ENCODE data around the gene GRAMD1B.
A peak's percentile ranks its signal among the peaks of the same experiment; 100 is the strongest.

GRAMD1B gene

GRCh38 chr11:123580137-123580536 is 150.1 kb downstream of the GRAMD1B start:
- H3K4me3 ChIP-seq (replicated peaks; ENCODE audit: low read depth, low read length): no peak overlapping the region
- TF ChIP-seq CTCF (IDR thresholded peaks at IDR 0.05; ENCODE audit: low read length, missing control alignments): no peak
- DNase-seq (ENCODE audit: low read depth): no peak

- H3K4me3 ChIP-seq (replicated peaks; ENCODE audit: low read depth, low read length): no peak overlapping the region
- TF ChIP-seq CTCF (IDR thresholded peaks at IDR 0.05; ENCODE audit: low read length, missing control alignments): peak; percentile 91
- peak; percentile 50 for DNase-seq (ENCODE audit: low read depth)
Observed at GRCh38 chr11:123580557-123581275, 150.6 kb downstream of the GRAMD1B start.

- TF ChIP-seq CTCF (IDR thresholded peaks at IDR 0.05; ENCODE audit: low read length, missing control alignments): no peak
- DNase-seq (ENCODE audit: low read depth): no peak
- H3K4me3 ChIP-seq (replicated peaks; ENCODE audit: low read depth, low read length): no peak overlapping the region
Observed at GRCh38 chr11:123581651-123582399, 151.8 kb downstream of the GRAMD1B start.

GRCh38 chr11:123582992-123583504 is 153.0 kb downstream of the GRAMD1B start:
- DNase-seq (ENCODE audit: low read depth): no peak
- no peak overlapping the region for H3K4me3 ChIP-seq (replicated peaks; ENCODE audit: low read depth, low read length)
- no peak for TF ChIP-seq CTCF (IDR thresholded peaks at IDR 0.05; ENCODE audit: low read length, missing control alignments)

- TF ChIP-seq CTCF (IDR thresholded peaks at IDR 0.05; ENCODE audit: low read length, missing control alignments): no peak
- DNase-seq (ENCODE audit: low read depth): no peak
- no peak overlapping the region for H3K4me3 ChIP-seq (replicated peaks; ENCODE audit: low read depth, low read length)
Observed at GRCh38 chr11:123584186-123584585, 154.1 kb downstream of the GRAMD1B start.

GRCh38 chr11:123584737-123585136 is 154.7 kb downstream of the GRAMD1B start:
- no peak for TF ChIP-seq CTCF (IDR thresholded peaks at IDR 0.05; ENCODE audit: low read length, missing control alignments)
- H3K4me3 ChIP-seq (replicated peaks; ENCODE audit: low read depth, low read length): no peak overlapping the region
- no peak for DNase-seq (ENCODE audit: low read depth)
